ENCODE data around the gene SPOCK2. TPM values are rescaled to one million over a fixed set of nuclear protein-coding genes. Genes with fewer than 3 reads are reported as not detected.

Gene SPOCK2
- total and polyA plus RNA-seq, 10 of the 15 experiments (the other 5 are each of a cell fraction or from before 2014, with no cell fraction given) = 0.02 to 1.5 (median 0.58) TPM

DNA sequence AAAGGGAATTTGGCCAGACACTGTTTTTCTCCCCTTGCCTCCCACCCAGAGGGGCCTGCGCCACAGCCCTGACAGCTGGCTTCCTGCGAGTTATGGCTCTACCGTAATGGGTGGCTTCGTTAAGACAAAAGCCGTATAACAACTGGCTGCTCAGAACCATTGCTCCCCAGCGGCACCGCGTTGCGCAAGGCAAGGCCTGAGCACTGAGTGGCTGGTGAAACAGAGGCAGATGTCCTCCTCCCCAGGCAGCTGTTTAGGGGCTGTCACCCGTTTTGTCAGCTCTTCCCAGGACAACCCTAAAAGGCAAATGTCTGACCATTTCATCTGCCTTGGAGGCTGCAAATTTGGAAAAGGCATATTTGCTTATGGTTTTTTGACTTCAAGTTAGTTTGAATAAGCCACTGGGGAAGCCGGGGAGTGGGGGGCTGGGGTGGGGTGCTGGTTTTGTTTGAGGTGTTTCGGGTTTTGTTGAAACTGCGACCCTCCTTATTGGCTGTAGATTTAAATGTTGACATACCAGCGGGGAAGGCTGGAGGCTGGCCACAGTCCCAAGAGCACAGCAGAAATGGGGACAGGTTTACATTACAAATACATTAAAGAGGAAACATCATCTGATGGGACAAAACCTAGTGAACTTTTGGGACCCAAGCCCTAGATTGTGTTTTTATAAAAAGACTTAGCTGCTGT is 681 bp upstream of the SPOCK2 start:
- no peak overlapping the region for H3K27ac ChIP-seq (ENCODE audit: control insufficient read depth, insufficient read depth)
- H3K9ac ChIP-seq (ENCODE audit: control insufficient read depth, insufficient read depth, low read length) = no peak overlapping the region
- no peaks in the 10 kb centered on the region for H3K9me3 ChIP-seq (replicated peaks; ENCODE audit: control insufficient read depth, insufficient read depth, low read length)
- H3K4me1 ChIP-seq (ENCODE audit: control insufficient read depth, insufficient read depth, low read length) = 0 out of 2 replicates have a peak, but pooled peaks cover 10% of the 10 kb centered on the region
- H3K27me3 ChIP-seq (replicated peaks in 1 of 2; ENCODE audit: control insufficient read depth in 2 of 2, insufficient read depth in 2 of 2, low read length in 1 of 2) = peaks cover 15 to 16% of the 10 kb centered on the region in 2 experiments
- DNase-seq (ENCODE audit: low read depth, low spot score) (no peak), ATAC-seq (no peak), FAIRE-seq (no peak)
- no peak overlapping the region for H3K4me3 ChIP-seq
- WGBS (ENCODE audit: insufficient coverage, insufficient replicate concordance, low lambda C conversion rate, missing lambda C conversion rate) = 67% methylated on average over 14 of the region's 14 CpGs
- CTCF ChIA-PET = interaction anchor here (1.0 to 1.3 kb wide), 2 partner anchors 44 to 251 kb away, joined by 3 to 4 read pairs; no protein-coding TSS in a partner anchor
- H3K79me2 ChIP-seq (ENCODE audit: control insufficient read depth, insufficient read depth, low read length) = no peaks in the 10 kb centered on the region
- H3K4me2 ChIP-seq (ENCODE audit: control insufficient read depth, insufficient read depth) = no peak overlapping the region
- H4K20me1 ChIP-seq (ENCODE audit: control insufficient read depth, insufficient read depth) = no peaks in the 10 kb centered on the region
- POLR2A ChIA-PET = interaction anchor here (0.5 to 1.9 kb wide), 4 partner anchors 10 to 96 kb away, joined by 4 to 8 read pairs (median 6); no protein-coding TSS in a partner anchor
- TF ChIP-seq MEF2B (IDR thresholded peaks at IDR 0.05; ENCODE audit: partially characterized antibody, poor library complexity, severe bottlenecking) = no peak
- TF ChIP-seq, protein P1, sequence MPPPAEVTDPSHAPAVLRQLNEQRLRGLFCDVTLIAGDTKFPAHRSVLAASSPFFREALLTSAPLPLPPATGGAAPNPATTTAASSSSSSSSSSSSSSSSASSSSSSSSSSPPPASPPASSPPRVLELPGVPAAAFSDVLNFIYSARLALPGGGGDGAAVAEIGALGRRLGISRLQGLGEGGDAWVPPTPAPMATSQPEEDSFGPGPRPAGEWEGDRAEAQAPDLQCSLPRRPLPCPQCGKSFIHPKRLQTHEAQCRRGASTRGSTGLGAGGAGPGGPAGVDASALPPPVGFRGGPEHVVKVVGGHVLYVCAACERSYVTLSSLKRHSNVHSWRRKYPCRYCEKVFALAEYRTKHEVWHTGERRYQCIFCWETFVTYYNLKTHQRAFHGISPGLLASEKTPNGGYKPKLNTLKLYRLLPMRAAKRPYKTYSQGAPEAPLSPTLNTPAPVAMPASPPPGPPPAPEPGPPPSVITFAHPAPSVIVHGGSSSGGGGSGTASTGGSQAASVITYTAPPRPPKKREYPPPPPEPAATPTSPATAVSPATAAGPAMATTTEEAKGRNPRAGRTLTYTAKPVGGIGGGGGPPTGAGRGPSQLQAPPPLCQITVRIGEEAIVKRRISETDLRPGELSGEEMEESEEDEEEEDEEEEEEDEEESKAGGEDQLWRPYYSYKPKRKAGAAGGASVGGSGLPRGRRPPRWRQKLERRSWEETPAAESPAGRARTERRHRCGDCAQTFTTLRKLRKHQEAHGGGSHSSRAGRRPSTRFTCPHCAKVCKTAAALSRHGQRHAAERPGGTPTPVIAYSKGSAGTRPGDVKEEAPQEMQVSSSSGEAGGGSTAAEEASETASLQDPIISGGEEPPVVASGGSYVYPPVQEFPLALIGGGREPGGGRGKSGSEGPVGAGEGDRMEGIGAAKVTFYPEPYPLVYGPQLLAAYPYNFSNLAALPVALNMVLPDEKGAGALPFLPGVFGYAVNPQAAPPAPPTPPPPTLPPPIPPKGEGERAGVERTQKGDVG (CRISPR knock-in tag; IDR thresholded peaks at IDR 0.05) = no peak
- TF ChIP-seq, protein P2, sequence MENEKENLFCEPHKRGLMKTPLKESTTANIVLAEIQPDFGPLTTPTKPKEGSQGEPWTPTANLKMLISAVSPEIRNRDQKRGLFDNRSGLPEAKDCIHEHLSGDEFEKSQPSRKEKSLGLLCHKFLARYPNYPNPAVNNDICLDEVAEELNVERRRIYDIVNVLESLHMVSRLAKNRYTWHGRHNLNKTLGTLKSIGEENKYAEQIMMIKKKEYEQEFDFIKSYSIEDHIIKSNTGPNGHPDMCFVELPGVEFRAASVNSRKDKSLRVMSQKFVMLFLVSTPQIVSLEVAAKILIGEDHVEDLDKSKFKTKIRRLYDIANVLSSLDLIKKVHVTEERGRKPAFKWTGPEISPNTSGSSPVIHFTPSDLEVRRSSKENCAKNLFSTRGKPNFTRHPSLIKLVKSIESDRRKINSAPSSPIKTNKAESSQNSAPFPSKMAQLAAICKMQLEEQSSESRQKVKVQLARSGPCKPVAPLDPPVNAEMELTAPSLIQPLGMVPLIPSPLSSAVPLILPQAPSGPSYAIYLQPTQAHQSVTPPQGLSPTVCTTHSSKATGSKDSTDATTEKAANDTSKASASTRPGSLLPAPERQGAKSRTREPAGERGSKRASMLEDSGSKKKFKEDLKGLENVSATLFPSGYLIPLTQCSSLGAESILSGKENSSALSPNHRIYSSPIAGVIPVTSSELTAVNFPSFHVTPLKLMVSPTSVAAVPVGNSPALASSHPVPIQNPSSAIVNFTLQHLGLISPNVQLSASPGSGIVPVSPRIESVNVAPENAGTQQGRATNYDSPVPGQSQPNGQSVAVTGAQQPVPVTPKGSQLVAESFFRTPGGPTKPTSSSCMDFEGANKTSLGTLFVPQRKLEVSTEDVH (IDR thresholded peaks at IDR 0.05; ENCODE audit: low read depth, partially characterized antibody) = no peak
- TF ChIP-seq, protein P3, sequence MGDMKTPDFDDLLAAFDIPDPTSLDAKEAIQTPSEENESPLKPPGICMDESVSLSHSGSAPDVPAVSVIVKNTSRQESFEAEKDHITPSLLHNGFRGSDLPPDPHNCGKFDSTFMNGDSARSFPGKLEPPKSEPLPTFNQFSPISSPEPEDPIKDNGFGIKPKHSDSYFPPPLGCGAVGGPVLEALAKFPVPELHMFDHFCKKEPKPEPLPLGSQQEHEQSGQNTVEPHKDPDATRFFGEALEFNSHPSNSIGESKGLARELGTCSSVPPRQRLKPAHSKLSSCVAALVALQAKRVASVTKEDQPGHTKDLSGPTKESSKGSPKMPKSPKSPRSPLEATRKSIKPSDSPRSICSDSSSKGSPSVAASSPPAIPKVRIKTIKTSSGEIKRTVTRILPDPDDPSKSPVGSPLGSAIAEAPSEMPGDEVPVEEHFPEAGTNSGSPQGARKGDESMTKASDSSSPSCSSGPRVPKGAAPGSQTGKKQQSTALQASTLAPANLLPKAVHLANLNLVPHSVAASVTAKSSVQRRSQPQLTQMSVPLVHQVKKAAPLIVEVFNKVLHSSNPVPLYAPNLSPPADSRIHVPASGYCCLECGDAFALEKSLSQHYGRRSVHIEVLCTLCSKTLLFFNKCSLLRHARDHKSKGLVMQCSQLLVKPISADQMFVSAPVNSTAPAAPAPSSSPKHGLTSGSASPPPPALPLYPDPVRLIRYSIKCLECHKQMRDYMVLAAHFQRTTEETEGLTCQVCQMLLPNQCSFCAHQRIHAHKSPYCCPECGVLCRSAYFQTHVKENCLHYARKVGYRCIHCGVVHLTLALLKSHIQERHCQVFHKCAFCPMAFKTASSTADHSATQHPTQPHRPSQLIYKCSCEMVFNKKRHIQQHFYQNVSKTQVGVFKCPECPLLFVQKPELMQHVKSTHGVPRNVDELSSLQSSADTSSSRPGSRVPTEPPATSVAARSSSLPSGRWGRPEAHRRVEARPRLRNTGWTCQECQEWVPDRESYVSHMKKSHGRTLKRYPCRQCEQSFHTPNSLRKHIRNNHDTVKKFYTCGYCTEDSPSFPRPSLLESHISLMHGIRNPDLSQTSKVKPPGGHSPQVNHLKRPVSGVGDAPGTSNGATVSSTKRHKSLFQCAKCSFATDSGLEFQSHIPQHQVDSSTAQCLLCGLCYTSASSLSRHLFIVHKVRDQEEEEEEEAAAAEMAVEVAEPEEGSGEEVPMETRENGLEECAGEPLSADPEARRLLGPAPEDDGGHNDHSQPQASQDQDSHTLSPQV (IDR thresholded peaks at IDR 0.05) = no peak
- in situ Hi-C loops (cut with MboI) (no loop called here), intact Hi-C loops (cut with micrococcal nuclease; ENCODE audit: unreplicated experiment) (no loop called here)
- SMC1A ChIA-PET (ENCODE audit: uncharacterized antibody, unreplicated experiment) = interaction anchor here (0.5 to 1.3 kb wide), 3 partner anchors 39 to 251 kb away, joined by 3 to 4 read pairs (median 3); no protein-coding TSS in a partner anchor
- peaks cover 0 to 3% of the 10 kb centered on the region in 2 experiments; a peak in 2 of 4 replicates for H3K36me3 ChIP-seq (ENCODE audit: control insufficient read depth in 2 of 2, insufficient read depth in 2 of 2, low read length in 1 of 2)
- no TSS peak for BruUV-seq (replicated peaks)
- RAD21 ChIA-PET (ENCODE audit: unreplicated experiment) = no interaction called here
- H2AFZ ChIP-seq (ENCODE audit: control insufficient read depth, low read depth, low read length) = no peak overlapping the region

Data from GM12878 (cell line).